Measurements from ENCODE around the gene SLC46A3. TPM values are rescaled to one million over a fixed set of nuclear protein-coding genes. Genes with fewer than 3 reads are reported as not detected.
"Not testable (repeated sequence)": the region's sequence is repeated elsewhere in the genome, so short reads cannot be mapped to it uniquely, and the experiment has no call there.

Gene SLC46A3, protein sequence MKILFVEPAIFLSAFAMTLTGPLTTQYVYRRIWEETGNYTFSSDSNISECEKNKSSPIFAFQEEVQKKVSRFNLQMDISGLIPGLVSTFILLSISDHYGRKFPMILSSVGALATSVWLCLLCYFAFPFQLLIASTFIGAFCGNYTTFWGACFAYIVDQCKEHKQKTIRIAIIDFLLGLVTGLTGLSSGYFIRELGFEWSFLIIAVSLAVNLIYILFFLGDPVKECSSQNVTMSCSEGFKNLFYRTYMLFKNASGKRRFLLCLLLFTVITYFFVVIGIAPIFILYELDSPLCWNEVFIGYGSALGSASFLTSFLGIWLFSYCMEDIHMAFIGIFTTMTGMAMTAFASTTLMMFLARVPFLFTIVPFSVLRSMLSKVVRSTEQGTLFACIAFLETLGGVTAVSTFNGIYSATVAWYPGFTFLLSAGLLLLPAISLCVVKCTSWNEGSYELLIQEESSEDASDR
- polyA plus RNA-seq (2013, experiment 1 of 2; ENCODE audit: insufficient read length), result 4.4 TPM
- polyA plus RNA-seq (2013, experiment 2 of 2; ENCODE audit: insufficient read length), result 5.3 TPM

DNA sequence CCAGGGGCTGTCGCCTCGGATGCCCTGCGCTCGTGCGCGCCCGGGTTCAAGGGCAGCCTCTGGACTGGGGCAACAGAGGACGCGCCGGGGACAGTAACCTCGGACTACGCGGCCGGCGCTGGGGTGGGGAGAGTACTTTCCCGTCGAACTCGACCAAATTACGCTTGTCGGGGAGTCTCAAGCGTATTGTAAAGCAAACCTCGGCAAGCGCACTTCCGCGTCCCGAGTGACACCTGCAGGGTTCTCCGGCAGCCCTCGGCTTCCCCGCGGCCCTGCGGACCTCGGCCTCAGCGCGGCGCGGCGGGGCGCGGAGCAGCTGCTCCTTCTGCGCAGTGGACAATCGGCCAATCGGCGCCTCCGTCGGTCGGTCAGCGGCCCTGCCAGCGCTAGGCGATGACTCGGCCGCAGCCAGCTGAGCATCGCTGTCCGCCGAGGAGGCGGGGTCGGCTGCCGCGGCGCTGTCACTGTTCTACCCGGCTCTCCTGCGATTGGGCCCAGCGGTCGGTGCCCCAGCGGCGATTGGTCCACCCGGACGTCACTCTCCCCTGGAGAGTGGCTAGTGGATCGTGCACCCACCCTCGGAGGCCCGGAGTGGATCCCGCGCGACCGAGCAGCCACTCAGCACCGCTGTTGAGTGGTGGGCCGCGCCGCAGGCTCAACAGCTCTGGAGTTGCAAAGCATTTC, at the start of gene SLC46A3:
SLC46A3 (minus strand) TSS at position 428 of the 684 bp plus-strand sequence. CDS start 972 bp downstream, outside the sequence.
- peak; percentile 98 for DNase-seq

DNA sequence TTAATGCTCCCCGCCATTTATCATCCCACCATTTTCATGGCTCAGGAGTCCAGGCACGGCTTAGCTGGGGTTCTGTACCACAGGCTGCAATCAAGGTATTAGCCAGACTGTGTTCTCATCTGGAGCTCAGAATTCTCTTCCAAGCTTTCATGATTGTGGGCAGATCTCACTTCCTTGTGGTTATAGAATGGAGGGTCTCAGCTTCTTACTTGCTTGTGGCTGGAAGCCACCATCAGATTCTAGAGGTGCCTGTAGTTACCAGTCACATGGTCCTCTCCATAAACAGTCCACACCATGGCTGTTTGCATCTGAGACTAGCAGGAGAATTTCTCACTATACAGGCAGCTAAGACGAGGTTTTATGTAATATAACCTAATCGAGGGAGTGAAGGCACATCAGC, 45.1 kb upstream of the SLC46A3 start:
- no peak for DNase-seq

DNA sequence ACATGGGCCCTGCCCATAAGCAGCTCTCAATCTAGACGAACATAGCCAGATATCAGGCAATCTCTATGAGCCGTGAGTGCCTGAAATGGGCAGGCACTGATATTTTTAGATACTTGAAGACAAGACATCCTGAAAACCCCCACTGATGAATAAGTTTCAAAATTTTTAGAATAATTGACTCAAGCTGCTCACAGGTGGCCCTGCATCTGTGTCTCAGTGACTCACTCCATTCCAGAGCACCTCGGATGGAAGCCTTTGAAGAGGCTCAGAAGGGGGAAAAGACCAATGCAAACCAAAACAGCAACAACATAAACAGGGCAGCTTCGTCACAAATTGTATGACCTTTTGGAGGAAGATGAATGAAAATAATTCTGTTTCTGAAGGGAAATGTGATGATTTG, 42.8 kb upstream of the SLC46A3 start:
- DNase-seq, result no peak

DNA sequence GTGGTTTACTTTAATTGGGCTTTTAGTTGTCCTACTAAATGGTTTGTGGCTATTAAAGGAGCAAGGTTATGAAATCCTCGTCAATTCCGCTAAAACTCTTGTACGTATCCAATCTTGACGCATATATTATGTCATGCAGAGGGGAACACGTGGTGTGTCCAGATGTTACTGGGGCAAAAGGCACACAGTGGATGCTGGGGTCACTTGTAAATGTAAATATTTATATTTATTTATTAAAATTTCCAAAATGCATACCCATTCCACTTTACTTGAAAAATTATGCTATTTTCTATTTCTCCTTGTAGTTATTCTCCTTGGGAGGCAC, 36.7 kb upstream of the SLC46A3 start:
- no peak for DNase-seq

DNA sequence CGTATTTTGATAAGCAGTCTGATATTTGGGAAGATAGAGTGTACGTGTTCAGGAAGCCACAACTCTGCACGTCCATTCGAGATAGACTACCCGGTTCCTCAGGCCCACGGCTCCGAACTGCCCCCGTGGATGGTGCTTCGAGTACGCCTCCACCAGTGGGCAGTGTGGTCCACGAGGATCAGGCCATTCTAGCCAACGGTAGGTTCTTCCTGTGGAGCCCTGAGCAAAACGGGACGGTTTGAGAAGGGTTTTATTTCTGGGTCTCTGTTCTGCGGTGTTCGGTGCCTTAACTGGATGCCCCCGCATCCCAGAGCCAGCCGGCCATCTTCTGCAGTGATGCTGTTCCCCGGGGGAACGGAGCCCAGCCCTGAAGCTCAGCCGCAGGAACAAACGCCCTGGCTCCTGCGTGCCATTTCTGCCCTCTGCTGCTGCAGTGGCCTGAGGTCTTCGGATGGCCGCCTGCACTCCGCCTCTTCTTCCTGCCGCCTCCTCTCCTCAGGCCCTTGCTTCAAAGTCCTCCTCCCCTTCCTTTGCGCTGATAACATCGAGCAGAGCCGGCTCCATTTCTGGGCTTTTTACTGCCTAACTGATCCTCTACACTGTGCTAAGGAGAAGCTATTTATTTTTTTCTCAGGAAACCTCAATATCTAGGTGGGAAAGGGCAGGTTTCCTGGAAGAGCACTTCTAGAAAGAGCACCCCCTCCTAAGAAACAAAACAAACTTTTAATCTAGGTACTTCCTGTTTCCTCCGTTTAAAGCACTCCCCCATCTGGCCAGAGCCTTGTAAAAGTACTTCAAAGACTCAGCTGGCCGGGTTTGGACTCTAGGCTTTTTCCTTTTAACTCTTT, 36.2 kb upstream of the SLC46A3 start:
- peak; percentile 36 for DNase-seq

DNA sequence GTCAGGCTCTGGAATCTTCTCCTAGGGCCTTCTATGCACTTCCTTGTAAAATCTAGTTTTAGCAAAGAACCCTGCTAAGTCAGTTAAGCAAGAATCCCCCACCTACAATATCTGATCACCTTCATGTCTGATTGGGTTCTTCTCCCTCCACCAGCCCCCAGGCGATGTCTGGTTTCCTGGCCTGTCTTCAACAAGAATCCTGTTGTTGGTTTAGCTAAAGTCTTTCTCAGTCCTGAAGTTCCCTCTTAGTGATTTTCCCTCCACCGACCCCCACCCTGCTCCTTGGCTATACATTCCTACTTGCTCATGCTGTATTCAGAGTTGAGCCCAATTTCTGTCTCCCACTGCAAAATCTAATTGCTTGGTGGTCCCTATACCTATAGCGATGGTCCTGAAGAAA, 35.2 kb upstream of the SLC46A3 start:
- peak; percentile 54 for DNase-seq

DNA sequence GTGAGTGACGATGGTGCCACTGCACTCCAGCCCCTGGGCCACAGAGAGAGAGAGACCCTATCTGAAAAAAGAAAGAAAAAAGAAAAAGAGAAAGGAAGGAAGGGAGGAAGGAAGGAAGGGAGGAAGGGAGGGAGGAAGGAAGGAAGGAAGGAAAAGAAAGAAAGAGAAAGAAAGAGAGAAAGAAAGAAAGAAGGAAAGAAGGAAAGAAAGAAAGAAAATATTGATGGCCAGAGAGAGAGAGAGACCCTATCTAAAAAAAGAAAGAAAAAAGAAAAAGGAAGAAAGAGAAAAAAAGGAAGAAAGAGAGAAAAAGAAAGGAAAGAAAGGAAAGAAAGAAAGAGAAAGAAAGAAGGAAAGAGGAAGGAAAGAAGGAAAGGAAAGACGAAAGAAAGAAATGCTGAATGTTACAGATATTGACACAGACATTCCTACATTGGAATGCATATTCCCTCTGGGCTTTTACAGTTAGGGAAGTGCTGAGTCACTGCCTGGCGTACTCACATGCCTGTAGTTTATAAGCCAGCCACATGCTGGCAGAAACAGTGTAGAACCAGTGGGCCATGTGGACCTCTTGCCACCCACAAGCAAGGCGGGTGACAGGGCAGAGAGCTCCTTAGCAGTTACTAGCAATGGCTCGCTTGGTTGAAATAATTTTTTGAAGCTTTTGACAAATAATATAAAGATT, 34.6 kb upstream of the SLC46A3 start:
- peak; percentile 98 for DNase-seq

DNA sequence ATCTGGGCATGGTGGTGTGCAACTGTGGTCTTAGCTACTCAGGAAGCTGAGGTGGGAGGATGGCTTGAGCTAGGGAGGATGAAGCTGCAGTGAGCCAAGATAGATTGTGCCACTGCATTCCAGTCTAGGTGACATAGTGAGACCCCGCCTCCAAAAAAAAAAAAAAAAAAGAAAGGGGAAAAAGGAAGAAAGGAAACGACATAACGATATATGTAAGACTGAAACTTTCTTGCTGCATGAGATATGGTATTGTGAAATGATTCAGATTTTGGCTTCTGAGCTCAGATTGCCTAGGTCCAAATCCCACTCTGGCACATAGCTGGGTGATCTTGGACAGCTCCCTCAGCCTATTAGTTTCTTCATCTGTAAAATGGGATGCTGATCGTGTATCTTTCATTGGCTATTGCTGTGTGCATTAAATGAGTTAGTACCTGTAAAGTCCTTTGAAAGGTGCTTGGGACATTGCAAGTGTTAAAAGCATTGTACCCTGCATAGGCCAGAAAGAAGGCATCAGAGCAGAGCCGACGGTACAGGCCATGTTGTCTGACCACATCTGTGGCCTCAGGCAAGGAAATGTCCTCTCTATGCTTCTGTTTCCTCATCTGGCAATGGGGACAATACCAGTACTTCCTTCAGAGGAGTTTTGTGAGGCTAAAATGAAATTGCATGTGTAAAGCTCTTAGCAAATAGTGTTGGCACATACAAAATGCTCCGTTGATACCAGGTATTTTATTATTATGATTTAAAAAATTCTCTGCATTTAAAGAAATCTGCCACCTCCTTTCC, 32.6 kb upstream of the SLC46A3 start:
- DNase-seq, result no peak

DNA sequence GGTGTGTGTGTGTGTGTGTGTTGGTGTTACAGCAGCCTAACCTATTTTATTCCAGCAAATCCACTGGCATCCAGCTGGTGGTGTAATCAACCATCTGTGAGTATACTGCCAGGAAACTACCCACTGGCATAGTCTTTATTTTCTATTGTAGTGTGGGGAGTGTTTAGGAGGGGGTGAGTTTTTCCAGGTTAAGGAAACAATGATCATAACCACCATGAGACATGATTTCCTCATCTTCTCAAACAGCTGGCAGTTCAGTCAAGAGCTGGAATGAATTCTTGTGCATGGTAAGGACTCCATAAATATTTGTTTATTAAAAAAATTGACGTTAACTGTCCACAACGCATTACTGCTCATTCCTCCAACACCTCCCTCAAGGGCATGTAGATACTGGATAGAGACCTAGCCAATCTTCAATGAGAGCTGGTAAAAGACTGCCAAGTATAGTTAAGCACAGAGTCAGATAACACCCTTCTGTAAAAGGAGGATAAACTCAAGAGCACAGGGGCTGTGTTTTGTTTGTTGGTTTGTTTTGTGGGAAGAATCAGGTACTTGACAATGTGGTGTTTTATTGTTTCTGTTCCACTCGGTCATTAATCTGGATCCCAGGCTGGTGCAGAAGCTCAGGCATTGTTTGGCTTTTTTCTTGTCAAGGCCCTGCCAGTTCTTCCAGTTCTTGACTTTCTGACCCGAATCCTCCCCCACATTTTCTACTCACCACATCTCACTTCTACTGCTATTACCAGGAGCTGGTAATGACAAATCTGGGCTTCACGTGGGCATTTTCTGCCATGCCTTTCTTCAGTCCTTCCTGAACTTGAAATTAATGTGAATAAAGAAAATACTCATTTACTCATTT, 31.6 kb upstream of the SLC46A3 start:
- DNase-seq, result no peak

DNA sequence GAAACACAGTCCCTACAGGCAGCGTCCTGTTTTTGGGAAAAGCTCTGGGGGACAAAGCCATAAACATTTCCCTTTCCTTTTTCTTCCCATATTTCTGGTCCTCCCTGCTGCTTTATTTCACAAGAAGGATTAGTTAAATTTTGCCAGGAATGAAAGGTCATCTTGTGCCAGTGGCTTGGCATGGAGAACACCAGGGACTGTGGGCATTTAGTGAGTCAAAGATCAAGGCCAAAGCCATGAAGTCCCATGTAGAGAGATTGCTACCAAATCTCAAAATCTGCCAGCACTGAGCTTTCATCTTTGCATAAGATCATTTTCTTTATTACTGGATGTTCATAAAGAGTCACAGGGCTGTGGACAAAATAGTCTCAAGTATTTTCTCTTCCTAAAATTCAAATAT, 29.1 kb upstream of the SLC46A3 start:
- DNase-seq, result no peak

DNA sequence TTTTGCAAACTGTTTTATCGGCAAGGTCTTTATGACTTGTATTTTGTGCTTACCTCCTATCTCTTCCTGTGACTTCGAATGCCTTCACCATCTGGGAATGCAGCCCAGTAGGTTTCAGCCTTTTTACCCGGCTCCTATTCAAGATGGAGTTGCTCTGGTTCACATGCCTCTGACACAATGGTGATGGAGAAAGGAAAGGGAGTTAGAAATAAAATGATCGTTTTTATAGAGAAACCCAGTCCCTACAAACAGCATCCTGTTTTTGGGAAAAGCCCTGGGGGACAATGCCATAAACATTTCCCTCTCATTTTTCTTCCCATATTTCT, 27.5 kb upstream of the SLC46A3 start:
- DNase-seq, result no peak

DNA sequence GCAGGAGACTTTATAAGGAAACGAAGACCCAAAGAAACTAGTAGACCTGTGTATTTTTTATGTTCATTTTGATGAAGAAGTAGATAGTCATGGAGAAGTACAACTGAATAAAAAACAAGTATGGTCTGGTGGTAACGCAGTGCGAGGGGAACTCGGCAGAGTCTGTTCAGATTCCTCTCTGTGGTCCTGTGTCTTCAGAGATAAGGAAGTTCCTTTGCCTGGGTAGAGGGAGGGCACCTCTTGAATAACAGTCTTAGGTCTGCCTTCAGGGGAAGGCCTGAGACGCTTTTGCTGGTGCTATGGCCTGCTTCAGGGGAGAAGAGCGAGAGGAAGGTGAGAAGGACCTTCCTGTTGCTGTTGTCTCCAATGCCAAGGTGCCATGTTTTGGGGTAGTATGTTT, 25.9 kb upstream of the SLC46A3 start:
- DNase-seq, result no peak

DNA sequence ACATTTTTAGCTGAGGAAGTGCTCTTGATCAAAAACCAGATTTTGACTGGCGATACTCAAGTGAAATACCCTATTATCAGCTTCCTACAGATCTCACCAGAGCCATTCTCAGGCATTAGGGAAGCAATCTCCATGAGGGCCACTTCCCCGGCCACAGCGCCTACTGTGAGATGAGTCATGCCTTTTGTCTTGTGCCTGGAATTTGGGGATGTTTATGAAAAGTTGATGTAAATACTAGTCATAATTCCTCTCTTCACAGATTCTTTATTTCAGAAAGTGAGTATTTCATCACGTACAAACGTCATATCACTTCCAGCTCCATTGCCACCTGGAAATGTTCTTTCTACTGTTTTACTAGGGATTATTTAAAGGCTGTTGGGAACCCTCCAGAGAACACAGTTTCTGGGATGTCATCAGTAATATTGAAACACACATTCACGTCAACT, 25.3 kb upstream of the SLC46A3 start:
- DNase-seq, result peak; percentile 87

DNA sequence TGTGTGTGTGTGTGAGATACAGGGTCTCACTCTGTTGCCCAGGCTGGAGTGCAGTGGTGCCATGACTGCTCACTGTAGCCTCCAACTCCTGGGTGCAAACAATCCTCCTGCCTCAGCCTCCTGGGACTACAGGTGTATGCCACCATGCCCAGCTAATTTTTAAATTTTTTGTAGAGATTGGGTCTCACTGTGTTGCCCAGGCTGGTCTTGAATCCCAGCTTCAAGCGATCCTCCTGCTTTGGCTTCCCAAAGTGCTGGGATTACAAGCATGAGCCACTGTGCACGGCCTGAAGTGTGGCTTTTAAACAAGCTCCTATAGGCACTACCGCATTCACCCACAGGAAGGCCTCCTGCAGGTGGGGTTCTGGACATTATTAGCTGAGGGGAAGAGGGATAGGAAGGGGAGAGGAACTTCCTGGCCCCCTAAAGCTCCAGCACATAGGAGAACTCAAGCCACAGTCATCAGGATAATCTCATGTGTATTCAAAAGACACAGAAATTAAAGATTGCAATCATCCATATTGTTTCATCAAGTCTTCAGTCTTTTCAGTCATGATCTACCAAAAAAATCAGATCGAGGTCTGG, 24.8 kb upstream of the SLC46A3 start:
- no peak for DNase-seq

DNA sequence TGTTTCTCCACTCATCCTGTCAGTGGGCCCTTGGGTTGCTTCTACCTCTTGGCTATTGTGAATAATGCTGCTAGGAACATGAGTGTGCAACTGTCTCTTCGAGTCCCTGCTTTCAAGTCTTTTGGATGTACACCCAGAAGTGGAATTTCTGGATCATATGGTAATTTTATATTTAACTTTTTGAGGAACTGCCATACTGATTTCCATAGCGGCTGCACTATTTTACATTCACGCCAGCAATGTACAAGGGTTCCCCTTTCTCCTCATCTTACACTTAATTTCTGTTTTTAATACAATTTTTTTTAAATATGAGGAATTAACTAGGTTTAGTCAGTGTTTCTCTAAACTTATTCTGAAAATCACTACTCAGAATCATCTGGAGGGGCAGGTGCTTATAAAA, 24.2 kb upstream of the SLC46A3 start:
- no peak for DNase-seq

DNA sequence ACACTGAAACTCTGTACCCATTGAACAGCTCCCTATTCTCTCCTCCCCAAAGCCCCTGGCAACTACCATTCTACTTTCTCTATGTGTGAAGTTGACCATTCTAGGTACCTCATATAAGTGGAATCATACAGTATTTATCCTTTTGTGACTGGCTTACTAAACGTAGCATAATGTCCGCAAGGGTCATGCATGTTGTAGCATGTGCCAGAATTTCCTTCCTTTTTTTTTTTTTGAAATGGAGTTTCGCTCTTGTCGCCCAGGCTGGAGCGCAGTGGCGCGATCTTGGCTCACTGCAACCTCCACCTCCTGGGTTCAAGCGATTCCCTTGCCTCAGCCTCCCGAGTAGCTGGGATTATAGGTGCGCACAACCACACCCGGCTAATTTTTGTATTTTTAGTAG, 23.7 kb upstream of the SLC46A3 start:
- not testable (repeated sequence) for DNase-seq

DNA sequence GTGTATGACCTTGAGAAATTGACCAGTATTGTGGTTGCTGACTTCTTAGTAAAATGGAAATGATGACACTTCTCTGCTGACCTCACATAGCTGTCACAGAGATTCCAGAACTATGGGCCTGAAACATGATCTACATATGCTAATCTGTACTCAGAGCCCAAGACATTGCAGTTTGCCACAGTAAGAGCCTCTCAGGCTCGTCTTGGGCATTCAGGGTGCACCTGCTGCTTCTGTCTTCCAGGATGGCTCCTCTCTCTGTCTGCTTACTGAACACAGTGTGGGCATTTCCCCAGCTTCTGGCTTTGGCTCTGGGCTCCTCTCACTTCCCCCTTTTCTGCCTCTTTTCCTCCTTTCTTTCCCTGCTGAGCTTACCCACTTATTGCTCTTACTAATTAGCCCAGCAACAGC, 22.3 kb upstream of the SLC46A3 start:
- DNase-seq, result no peak

DNA sequence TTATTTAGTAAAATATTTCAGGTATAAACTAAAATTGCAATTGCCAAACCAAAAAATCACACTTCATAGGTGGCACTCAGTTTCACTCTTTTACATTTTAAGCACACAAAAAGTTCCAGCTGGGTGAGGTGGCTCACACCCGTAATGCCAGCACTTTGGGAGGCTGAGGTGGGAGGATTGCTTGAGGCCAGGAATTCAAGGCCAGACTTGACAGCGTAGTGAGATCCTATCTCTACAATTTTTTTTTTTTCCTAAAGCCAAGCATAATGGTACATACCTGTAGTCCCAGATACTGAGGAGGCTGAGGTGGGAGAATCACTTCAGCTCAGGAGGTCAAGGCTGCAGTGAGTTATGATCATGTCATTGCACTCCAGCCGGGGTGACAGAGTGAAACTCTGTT, 20.6 kb upstream of the SLC46A3 start:
- no peak for DNase-seq

DNA sequence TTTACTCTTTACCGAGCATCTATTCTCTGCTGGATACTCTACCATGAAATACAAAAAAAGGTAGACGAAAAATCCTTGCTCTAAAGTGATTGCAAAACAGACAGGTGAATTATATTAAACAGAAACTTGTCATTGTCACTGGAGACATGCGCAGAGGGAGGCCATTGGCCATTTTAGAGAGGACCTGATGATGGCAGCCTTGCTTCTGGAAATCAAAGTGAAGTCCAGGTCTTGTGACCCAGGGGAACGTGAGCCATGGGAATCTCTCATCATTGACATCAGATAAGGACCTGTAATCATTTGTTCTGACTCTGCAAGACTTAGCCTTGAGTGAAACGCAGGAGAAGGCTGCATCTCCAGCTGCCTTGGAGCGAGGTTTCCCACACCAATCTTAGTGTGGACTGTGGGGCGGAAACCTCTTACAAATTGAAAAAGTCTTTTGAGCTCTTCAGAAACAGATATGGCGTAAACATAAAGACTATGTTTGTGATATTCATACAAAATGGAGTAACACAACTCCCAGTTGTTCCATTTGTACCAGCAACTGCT, 16.8 kb upstream of the SLC46A3 start:
- no peak for DNase-seq

DNA sequence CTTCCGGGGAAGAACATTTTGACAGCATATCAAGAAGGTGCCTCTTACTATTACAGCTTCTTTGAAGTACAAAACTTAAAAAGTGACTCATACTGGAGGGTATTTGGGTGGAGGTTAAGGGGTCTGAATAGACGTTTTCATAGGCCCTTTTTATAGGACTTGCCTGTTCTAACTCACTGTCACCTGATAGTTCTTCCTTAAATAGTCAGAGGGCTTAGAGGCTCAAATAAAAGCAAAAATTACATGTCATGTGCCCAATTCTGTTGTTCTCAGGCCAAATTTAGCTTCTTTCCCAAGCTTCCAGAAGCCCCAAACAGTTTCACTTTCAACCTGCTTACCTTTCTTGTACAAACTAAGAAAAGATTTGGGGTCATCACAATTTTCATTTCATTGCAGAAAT, 16.1 kb upstream of the SLC46A3 start:
- DNase-seq, result no peak
